ENCODE data around the gene LRP2.
"Not testable (repeated sequence)": the region's sequence is repeated elsewhere in the genome, so short reads cannot be mapped to it uniquely, and the experiment has no call there.

LRP2 gene

GRCh38 chr2:169164311-169164710 lies 198.0 kb downstream of the LRP2 start:
- DNase-seq = no peak

- DNase-seq = no peak
Measured at GRCh38 chr2:169162613-169163012, 199.7 kb downstream of the LRP2 start.

- DNase-seq = no peak
Measured at GRCh38 chr2:169160926-169161481, 201.3 kb downstream of the LRP2 start.

GRCh38 chr2:169159686-169160085 lies 202.6 kb downstream of the LRP2 start:
- DNase-seq = no peak

GRCh38 chr2:169158874-169159273 lies 203.5 kb downstream of the LRP2 start:
- DNase-seq = no peak

- DNase-seq = no peak
Measured at GRCh38 chr2:169146220-169146619, 216.1 kb downstream of the LRP2 start.

GRCh38 chr2:169143998-169144397 lies 218.3 kb downstream of the LRP2 start:
- no peak for DNase-seq

GRCh38 chr2:169141713-169142352 lies 220.5 kb downstream of the LRP2 start:
- DNase-seq = peak; percentile 61

GRCh38 chr2:169139993-169140767 lies 222.2 kb downstream of the LRP2 start:
- peak; percentile 49 for DNase-seq

GRCh38 chr2:169139145-169139544 lies 223.2 kb downstream of the LRP2 start:
- no peak for DNase-seq

GRCh38 chr2:169137924-169138323 lies 224.4 kb downstream of the LRP2 start:
- DNase-seq = no peak

GRCh38 chr2:169136885-169137534 lies 225.3 kb downstream of the LRP2 start:
- no peak for DNase-seq

GRCh38 chr2:169136428-169136827 lies 225.9 kb downstream of the LRP2 start:
- DNase-seq = not testable (repeated sequence)

- not testable (repeated sequence) for DNase-seq
Measured at GRCh38 chr2:169134272-169134671, 228.1 kb downstream of the LRP2 start.

- DNase-seq = peak; percentile 20
Measured at GRCh38 chr2:169131587-169132512, 230.5 kb downstream of the LRP2 start.

- DNase-seq = no peak
Measured at GRCh38 chr2:169129703-169130243, 232.6 kb downstream of the LRP2 start.

GRCh38 chr2:169119851-169120250 lies 242.5 kb downstream of the LRP2 start:
- DNase-seq = no peak

GRCh38 chr2:169119123-169119760 lies 243.1 kb downstream of the LRP2 start:
- DNase-seq = no peak

GRCh38 chr2:169118060-169118459 lies 244.3 kb downstream of the LRP2 start:
- no peak for DNase-seq

- no peak for DNase-seq
Measured at GRCh38 chr2:169116993-169117392, 245.3 kb downstream of the LRP2 start.

GRCh38 chr2:169116327-169116726 lies 246.0 kb downstream of the LRP2 start:
- DNase-seq = no peak

GRCh38 chr2:169114056-169114455 lies 248.3 kb downstream of the LRP2 start:
- no peak for DNase-seq

Measured in RPMI8226 (cell line).